ENCODE data around the gene SELENON. TPM values are rescaled to one million over a fixed set of nuclear protein-coding genes. Genes with fewer than 3 reads are reported as not detected.

The SELENON gene
- total RNA-seq, 1 donor from 2014 or later, result 95.7 TPM

DNA sequence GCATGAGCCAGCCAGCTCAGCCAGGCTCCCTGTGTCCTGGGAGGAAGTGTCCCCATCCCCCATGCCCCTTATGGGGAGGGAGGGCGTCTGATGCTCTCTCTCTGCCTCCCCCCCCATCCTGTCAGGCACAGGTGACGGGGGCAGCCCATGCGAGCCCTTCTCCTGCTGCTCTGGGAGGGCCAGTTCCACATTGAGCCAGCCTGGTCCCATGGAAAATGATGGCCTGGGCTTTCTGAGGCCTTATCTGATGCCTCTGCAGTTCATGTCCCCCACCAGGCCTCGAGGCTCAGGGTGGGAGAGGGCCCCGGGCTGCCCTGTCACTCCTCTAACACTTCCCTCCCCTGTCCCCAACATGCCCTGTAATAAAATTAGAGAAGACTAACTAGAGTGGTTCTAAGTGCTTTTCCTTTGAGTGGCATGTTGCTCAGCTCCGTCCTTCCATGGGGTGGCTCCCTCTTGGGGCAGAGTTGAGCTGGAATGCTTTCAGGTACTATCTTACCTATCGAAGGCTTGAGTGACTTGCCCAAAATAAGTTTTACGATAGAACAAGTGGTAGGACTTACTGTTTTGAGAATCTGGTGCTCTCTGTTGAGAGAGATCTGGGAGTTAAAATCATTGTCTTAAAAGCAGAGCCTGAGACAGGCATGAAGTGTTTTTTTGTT is 18.0 kb downstream of the SELENON start:
- TF ChIP-seq, protein P1, sequence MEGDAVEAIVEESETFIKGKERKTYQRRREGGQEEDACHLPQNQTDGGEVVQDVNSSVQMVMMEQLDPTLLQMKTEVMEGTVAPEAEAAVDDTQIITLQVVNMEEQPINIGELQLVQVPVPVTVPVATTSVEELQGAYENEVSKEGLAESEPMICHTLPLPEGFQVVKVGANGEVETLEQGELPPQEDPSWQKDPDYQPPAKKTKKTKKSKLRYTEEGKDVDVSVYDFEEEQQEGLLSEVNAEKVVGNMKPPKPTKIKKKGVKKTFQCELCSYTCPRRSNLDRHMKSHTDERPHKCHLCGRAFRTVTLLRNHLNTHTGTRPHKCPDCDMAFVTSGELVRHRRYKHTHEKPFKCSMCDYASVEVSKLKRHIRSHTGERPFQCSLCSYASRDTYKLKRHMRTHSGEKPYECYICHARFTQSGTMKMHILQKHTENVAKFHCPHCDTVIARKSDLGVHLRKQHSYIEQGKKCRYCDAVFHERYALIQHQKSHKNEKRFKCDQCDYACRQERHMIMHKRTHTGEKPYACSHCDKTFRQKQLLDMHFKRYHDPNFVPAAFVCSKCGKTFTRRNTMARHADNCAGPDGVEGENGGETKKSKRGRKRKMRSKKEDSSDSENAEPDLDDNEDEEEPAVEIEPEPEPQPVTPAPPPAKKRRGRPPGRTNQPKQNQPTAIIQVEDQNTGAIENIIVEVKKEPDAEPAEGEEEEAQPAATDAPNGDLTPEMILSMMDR (IDR thresholded peaks at IDR 0.05), result peak; percentile 35
- peak overlapping the region; percentile 98 for H3K4me3 Mint-ChIP-seq (ENCODE audit: unreplicated experiment)
- H3K27ac Mint-ChIP-seq (ENCODE audit: unreplicated experiment), result peak overlapping the region; percentile 99
- H3K27me3 Mint-ChIP-seq (ENCODE audit: low read depth), result no peaks in the 10 kb centered on the region
- peak; percentile 69 for DNase-seq (ENCODE audit: low spot score)
- H3K9me3 Mint-ChIP-seq (ENCODE audit: low read depth), result no peaks in the 10 kb centered on the region
- peaks cover 35% of the 10 kb centered on the region for H3K4me1 Mint-ChIP-seq (ENCODE audit: low read depth)
- H3K36me3 Mint-ChIP-seq (ENCODE audit: low read depth), result peaks cover 2% of the 10 kb centered on the region

DNA sequence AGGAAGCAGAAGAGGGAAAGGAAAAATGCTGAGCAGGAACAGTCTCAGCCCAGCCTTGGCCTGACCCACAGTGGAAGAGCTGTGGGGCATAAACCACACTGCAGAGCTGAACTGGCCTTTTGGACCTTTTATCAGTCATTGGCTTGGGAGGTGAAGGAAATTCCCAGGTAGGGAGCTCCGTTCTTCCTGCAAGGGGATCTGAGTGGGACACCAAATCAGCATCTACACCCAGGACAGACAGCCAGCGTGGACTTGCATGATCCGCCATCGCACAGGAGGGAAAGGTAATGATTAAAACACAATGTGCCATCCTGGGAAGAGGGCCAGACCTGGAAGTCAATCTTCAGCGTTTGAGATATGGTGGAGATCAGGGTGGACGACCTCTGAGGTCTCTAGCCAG is 18.6 kb downstream of the SELENON start:
- TF ChIP-seq, protein P1 (IDR thresholded peaks at IDR 0.05), result no peak
- Mint-ChIP-seq H3K4me3 (ENCODE audit: unreplicated experiment) (peak overlapping the region; percentile 98), H3K36me3 (ENCODE audit: low read depth) (peaks cover 2% of the 10 kb centered on the region), H3K27me3 (ENCODE audit: low read depth) (no peaks in the 10 kb centered on the region), H3K9me3 (ENCODE audit: low read depth) (no peaks in the 10 kb centered on the region), H3K27ac (ENCODE audit: unreplicated experiment) (peak overlapping the region; percentile 99), H3K4me1 (ENCODE audit: low read depth) (peaks cover 35% of the 10 kb centered on the region)
- no peak for DNase-seq (ENCODE audit: low spot score)

DNA sequence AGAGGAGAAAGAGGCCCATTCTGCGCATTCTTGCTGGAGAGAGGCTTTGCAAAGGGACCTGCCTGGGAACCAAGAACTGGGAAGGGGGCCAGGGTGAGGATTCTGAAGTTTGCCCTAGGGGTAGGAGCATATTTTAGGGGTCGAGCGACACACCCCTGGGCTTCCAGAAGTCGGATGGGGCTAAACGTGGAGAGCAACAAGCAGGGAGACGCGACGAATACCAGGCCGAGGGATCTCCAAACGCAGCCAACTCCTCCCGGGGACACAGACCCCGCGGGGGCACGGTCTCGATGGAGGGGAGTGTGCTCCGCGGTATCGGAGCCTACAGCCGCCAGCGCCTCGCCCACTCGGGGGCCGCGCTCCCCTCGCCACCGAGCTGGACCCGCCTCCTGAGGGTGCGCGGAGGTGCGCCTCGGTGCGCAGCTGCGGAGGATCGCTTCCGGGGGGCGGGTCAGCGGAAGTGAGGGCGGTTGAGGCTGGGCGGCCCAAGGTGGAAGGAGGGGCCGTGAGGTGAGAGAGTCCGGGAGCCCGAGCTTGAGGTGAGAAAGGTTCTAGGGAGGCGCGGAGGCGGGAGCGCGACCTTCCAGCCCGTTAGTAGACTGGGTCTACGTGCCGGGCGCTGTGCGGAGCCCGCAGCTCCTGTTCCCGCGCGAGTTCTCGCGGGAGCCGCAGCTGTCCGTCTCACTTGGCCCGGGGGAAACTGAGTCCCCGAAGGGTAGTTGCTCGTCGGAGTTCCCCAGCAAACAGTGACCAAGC is 19.7 kb downstream of the SELENON start, which contains the start of gene MTFR1L:
TSS of gene MTFR1L (plus strand) at position 464 of the 756 bp plus-strand sequence. CDS start 3,151 bp downstream, outside the sequence.
- TF ChIP-seq, protein P1 (IDR thresholded peaks at IDR 0.05), result no peak
- Mint-ChIP-seq H3K4me3 (ENCODE audit: unreplicated experiment) (peak within 1 kb of the TSS; percentile 98), H3K9me3 (ENCODE audit: low read depth) (no peaks in the 10 kb centered on the region), H3K27ac (ENCODE audit: unreplicated experiment) (peak within 1 kb of the TSS; percentile 99), H3K27me3 (ENCODE audit: low read depth) (no peaks in the 10 kb centered on the region), H3K36me3 (ENCODE audit: low read depth) (peaks cover 2% of the 10 kb centered on the region), H3K4me1 (ENCODE audit: low read depth) (peaks cover 35% of the 10 kb centered on the region)
- peak; percentile 88 for DNase-seq (ENCODE audit: low spot score)

DNA sequence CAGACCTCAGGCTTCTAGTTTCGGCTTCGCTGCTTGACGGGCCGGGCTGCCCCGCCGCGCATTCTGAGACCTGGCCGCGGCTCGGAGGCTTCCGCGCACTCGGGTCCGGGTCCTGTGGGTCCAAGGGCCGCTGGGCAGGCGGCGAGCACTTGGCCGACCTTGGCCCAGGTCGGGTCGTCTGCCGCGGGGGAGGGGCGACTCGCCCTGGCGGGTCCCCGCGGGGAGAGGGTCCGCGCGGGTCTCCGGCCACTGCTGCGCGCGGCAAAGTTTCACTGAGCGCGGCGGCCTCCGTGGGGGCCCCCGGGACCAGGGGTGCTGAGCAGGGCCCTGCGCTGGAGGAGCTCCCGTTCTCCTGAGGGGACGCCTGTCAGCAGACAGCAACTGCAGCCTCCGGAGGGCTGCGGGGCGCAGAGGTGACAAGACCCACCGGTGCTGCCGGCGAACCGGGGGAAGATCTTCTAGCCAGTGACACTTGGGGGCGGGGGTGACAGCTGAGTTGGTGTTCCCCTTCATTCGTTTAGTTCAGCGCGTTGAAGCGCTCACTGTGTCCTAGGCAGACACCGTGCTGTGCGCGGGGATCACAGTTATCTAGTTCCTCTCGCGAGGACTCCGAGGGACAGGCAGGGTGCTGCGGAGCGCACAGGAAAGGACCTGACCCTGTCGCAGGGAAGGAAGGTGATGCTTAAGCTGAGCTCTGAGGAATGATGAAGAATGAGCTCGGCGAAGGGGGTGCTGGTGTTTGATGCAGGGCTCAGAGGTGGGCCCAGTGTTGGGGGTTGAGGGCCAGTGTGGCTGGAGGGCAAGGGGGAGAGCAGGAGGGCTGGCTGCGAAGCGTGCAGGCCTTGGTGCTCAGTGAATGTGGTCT is 20.5 kb downstream of the SELENON start:
- TF ChIP-seq, protein P1 (IDR thresholded peaks at IDR 0.05), result no peak
- H3K27ac Mint-ChIP-seq (ENCODE audit: unreplicated experiment), result peak overlapping the region; percentile 99
- peaks cover 35% of the 10 kb centered on the region for H3K4me1 Mint-ChIP-seq (ENCODE audit: low read depth)
- peaks cover under 1% of the 10 kb centered on the region for H3K36me3 Mint-ChIP-seq (ENCODE audit: low read depth)
- H3K27me3 Mint-ChIP-seq (ENCODE audit: low read depth), result no peaks in the 10 kb centered on the region
- DNase-seq (ENCODE audit: low spot score), result peak; percentile 79
- H3K9me3 Mint-ChIP-seq (ENCODE audit: low read depth), result no peaks in the 10 kb centered on the region
- H3K4me3 Mint-ChIP-seq (ENCODE audit: unreplicated experiment), result peak overlapping the region; percentile 98

DNA sequence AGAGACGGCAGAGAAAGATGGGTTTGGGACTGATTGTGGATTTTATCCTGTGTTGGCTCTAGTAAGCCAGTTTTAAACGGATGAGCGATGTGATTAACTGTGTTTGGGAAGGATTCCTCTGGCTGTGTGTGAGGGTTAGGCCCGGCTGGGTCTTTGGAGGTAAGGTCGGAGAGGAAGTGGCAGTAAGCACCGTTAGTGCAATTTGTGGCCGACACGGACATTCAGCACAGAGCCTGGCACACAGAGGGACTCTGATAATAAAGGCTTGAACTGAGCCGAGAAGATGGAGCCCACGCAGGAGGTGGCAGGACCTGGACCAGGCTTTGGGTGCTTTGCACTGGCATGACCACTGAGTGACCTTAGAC is 21.1 kb downstream of the SELENON start:
- DNase-seq (ENCODE audit: low spot score), result no peak
- Mint-ChIP-seq H3K4me1 (ENCODE audit: low read depth) (peaks cover 35% of the 10 kb centered on the region), H3K4me3 (ENCODE audit: unreplicated experiment) (peak overlapping the region; percentile 98), H3K27me3 (ENCODE audit: low read depth) (no peaks in the 10 kb centered on the region), H3K36me3 (ENCODE audit: low read depth) (peaks cover 1% of the 10 kb centered on the region), H3K27ac (ENCODE audit: unreplicated experiment) (peak overlapping the region; percentile 93), H3K9me3 (ENCODE audit: low read depth) (no peaks in the 10 kb centered on the region)
- TF ChIP-seq, protein P1 (IDR thresholded peaks at IDR 0.05), result no peak

All from chondrocyte (in vitro differentiated cells).